Stomach (tissue), 4 donors: ENCODE measurements around the gene BMPR2.

Experiments used
- CTCF ChIP-seq, 7 experiments: fragments of 450-650 bp in 4 of 7; fragments of 200-600 bp in 3 of 7; sonication (generic) in 3 of 7; IDR thresholded peaks; one replicate each; pipeline ENCODE4 v1.5.1; 2016 to 2019; ENCODE audit warnings: antibody characterized with exemption in 7 of 7, control low read depth in 2 of 7, mild to moderate bottlenecking in 1 of 7
- POLR2A ChIP-seq, 4 donors: fragments of 450-650 bp; IDR thresholded peaks; one replicate each; pipeline ENCODE4 v1.6.1; 2016; ENCODE audit warnings: antibody characterized with exemption in 4 of 4, control low read depth in 2 of 4, mild to moderate bottlenecking in 1 of 4, moderate library complexity in 1 of 4
- POLR2AphosphoS5 ChIP-seq, 3 donors: sonication (generic); formaldehyde crosslinking; IDR thresholded peaks; one replicate each; pipeline ENCODE4 v1.6.1; 2016; ENCODE audit warnings: antibody characterized with exemption in 3 of 3

GRCh38 chr2:202344178-202344577, 31.9 kb upstream of the BMPR2 start:
- no peak for TF ChIP-seq POLR2AphosphoS5 (IDR thresholded peaks at IDR 0.05)
- TF ChIP-seq CTCF (IDR thresholded peaks at IDR 0.05) = no peak
- TF ChIP-seq POLR2A (IDR thresholded peaks at IDR 0.05) = no peak
